Stimulated activated CD4-positive, alpha-beta T cell treated with anti-CD3 and anti-CD28 coated beads, Interleukin-1b, Interleukin-23, amount 100 ng/mL, for 24 hours (primary cell): ENCODE measurements around the gene GCHFR.

Experiments used
- DNase-seq, 4 experiments: peaks; one replicate each; pipeline ENCODE4 v3.0.0-alpha.2; 2020; ENCODE audit warnings: low read depth in 4 of 4, low spot score in 1 of 4

The GCHFR gene

GRCh38 chr15:40763801-40764628 is at the start of gene GCHFR:
Gene GCHFR (plus strand): TSS chr15:40764068. CDS start chr15:40764181, 113 bp downstream.
- peak in 2 of 4 experiments; percentile 43 to 62 for DNase-seq

DNA sequence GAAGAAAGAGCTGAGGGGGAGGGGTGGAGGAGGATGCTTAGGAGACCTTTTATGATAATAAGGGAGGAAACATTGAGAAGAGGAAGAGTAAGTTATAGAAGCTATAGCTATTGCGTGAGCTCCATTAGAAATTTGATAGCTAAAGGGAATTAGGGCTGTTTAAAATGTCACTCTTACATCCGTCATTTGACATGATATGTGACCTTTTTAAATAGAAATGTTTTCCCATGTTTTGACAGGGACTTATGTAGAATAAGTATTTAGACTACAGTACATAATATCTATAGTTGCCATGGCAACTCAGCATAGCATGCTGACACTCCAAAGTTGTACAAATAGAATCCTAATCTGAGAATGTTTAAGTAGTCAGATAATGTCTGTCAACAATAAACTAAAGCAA is 49.7 kb upstream of the GCHFR start:
- no peak for DNase-seq

DNA sequence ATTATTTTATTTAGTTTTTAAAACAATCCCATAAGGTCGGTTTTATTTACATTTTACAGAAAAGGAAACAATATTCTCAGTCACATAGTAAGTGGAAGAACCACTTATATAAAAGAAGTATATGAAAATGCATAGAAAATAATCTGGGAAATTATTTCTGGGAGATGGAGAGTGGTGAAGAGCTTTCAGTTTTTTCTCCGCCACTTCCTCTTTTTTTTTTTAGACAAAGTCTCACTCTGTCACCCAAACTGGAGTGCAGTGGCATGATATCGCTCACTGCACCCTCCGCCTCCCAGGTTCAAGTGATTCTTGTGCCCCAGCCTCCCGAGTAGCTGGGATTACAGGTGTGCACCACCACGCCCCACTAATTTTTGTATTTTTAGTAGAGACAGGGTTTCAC is 47.7 kb upstream of the GCHFR start:
- no peak for DNase-seq

- DNase-seq, result no peak
Observed at GRCh38 chr15:40721701-40722100, 42.2 kb upstream of the GCHFR start.

- DNase-seq, result no peak
Observed at GRCh38 chr15:40722354-40722753, 41.5 kb upstream of the GCHFR start.

GRCh38 chr15:40722934-40723333 is 40.9 kb upstream of the GCHFR start:
- DNase-seq, result no peak

GRCh38 chr15:40723919-40724318 is 39.9 kb upstream of the GCHFR start:
- DNase-seq, result no peak

DNA sequence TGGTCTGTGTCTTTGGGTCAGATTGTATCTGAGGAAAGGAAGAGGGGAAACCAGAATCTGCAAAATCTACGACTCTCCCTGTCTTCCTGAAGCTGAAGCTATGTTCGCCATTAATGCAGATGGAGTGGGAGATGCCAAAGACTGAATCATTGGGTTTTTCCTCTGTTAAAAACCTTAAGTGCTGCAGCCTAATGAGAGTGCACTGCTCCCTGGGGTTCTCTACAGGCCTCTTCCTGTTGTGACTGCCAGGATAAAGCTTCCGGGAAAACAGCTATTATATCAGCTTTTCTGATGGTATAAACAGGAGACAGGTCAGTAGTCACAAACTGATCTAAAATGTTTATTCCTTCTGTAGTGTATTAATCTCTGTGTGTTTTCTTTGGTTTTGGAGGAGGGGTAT is 32.8 kb upstream of the GCHFR start:
- no peak for DNase-seq

DNA sequence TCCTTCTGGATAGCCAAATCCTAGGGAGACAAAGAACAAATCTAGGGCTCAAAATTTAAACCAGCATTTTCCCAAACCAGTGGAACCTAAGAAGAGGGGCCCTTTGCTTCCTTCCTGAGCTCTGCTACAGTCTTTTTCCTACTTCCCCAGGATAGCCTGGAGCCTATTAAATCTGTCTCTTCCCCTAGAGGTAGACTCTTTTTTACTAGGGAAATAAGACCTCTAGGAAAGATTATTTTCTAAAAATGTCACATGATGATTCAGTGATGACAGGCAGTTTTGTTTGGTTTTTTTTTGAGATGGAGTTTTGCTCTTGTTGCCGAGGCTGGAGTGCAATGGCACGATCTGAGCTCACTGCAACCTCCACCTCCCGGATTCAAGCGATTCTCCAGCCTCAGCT is 27.3 kb upstream of the GCHFR start:
- no peak for DNase-seq

DNA sequence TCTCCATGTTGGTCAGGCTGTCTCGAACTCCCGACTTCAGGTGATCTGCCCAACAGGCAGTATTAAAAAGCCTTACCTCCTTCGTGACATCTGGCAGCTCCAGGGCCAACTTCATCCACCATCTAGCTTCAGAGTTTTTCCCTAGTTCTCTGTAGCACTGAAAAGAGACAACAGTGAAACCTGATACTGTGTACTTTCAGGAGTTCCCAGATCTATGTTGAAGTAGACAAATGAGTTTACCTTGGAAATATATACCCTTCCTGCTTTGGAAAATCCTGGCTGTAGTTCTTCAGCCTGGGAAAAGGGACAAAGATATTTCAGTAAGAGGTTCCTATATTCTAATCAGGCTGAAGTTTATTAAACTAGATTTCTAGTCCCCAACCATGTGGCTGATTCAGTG is 26.8 kb upstream of the GCHFR start:
- DNase-seq, result no peak

DNA sequence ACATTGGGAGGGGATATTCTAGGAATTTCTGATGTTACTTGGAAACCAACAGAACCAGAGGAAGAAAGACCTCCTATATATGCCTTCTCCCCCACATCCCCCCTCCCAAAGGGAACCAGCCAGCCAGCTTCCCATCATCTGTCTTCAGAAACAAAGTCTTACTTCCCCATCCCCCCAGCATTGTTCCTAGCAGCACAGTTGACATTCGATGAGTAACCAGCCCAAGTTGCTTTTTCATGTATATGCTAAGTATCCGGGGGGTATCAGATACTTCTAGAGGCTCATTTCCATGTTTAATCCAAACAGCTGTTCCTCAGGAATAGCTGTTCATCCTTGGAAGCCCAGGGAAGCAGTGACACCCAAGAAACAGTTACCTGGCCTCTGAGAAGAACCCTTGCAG is 24.8 kb upstream of the GCHFR start:
- no peak for DNase-seq

GRCh38 chr15:40739854-40740253 is 24.0 kb upstream of the GCHFR start:
- no peak for DNase-seq

DNA sequence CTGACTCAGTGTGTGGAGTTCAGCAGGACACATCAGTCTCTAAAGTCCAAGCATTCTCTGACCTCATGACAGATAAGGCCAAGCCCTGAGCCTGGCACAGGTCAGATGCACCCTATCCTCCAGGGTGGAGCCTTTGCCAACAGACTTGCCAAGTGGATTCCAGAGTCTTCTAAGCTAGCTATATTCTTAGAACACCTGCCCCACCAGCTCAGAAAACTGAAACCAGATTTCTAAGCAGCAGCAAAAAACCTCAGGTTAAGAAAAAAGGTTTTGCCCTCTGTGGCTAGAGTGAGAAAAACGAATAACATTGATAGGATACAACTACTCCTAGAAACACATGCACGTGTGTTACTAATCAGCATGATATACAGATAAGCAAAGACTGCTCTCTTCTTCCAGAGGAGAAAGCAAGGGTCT is 20.4 kb upstream of the GCHFR start:
- no peak for DNase-seq

GRCh38 chr15:40743921-40744814 is 19.7 kb upstream of the GCHFR start:
- DNase-seq, result peak in 2 of 4 experiments; percentile 31 to 56

DNA sequence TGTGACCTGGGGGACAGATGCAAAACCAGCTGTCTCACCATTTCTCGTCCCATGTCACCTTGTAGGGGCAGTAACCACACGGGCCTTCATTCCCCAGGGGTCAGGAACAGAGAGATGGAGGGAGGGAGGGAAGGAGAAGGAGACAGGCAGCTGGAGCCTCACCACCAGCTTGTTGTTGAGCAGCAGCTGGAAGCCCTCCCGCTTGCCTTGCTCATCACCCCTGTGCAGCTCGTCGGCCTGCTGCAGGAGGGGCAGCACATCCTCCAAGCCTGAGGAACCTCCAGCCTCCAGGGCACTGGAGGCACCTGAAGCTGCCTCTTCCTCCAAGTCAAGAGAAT is 19.1 kb upstream of the GCHFR start:
- DNase-seq, result no peak

DNA sequence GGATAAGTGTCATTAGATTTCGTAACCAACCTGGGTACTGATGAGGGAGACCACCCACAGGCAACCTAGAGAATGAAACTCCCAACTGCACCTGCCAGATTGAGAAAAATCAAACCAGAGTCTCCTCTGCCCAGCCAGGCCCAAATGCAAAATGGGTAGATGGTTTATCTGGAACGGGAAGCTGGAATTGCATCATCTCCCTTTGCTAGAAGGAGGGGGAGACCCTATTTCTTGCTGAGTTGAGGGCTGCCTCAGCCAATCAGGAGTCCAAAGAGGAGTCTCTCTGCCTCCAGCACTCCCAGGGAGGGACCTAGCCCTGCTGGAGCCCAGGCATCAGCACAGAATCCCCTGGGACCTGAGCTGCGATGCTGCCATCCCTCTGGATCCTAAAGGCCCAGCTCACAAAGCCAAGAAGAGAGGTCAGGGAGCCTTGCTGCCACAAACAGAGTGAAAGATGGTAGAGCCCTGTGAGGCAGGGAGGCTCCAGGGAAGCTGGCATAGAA is 16.9 kb upstream of the GCHFR start:
- DNase-seq, result no peak

- no peak for DNase-seq
Observed at GRCh38 chr15:40747685-40748631, 15.9 kb upstream of the GCHFR start.

DNA sequence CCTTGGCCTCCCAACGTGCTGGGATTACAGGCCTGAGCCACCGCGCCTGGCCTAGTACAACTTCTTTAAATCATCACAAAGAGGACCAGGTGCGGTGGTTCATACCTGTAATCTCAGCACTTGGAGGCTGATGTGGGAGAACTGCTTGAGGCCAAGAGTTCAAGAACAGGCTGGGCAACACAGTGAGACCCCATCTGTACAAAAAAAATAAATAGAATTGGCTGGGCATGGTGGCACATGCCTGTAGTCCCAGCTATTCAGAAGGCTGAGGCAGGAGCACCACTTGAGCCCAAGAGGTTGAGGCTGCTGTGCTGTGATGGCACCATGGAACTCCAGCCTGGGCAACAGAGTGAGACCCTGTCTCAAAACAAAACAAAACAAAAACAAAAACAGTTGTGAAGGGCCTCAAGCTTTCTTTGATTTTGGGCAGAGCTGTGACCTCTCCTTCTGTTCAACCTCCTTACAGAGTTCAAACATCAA is 14.7 kb upstream of the GCHFR start:
- no peak for DNase-seq

DNA sequence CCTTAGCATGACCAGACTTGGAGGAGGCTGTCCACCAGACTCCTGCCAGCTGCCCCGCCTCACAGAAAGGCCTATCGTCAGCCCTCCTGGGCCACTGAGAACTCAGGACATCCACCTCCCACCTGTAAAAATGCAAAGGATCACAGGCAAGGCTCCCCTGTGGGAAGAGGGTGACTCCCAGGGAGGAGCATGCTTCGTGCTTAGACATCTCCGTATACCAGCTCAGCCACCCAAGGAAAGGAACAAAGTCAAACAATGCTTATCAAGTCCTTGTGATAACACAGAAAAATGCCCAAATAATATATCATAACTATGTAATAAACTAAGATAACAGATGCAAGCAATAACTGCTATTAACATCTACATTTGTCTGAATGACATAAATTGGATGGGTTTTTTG is 13.0 kb upstream of the GCHFR start:
- DNase-seq, result no peak

GRCh38 chr15:40751745-40752144 is 12.1 kb upstream of the GCHFR start:
- DNase-seq, result no peak

GRCh38 chr15:40754574-40754882 is 9.3 kb upstream of the GCHFR start:
- no peak for DNase-seq
